ENCODE data around the gene TTC27. TPM values are rescaled to one million over a fixed set of nuclear protein-coding genes. Genes with fewer than 3 reads are reported as not detected.

Gene TTC27
- total RNA-seq, 1 donor from 2014 or later = 12.5 TPM

DNA sequence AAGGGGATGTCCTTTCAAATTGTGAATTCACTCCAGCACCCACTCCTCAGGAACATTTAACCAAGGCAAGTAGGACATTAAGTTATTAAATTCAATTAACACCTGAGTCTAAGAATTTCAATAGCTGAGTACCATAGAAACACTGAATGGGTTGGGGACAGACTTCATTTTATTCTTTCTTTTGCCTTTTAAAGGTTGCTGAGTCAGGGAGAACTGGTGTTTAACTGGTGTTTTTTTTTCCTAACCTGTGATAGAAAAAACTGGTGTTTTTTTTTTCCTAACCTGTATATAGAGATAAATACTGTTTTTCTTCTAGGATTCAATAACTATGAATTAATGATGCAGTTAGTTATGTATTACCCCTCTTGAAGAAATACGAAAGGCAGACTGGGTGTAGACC lies 38.9 kb downstream of the TTC27 start:
- Histone ChIP-seq H3K27ac (no peak overlapping the region), H3K4me1 (no peaks in the 10 kb centered on the region), H3K27me3 (no peaks in the 10 kb centered on the region), H3K9me3 (no peaks in the 10 kb centered on the region), H3K36me3 (no peaks in the 10 kb centered on the region), H3K4me3 (no peak overlapping the region)
- no peak for DNase-seq (ENCODE audit: extremely low spot score in 2 of 2)
- intact Hi-C loops (cut with DNase I) = no loop called here
- TF ChIP-seq POLR2A (IDR thresholded peaks at IDR 0.05) = no peak
- TF ChIP-seq POLR2AphosphoS5 (IDR thresholded peaks at IDR 0.05; ENCODE audit: insufficient read depth in 1 of 2, low read depth in 1 of 2) = no peak
- TF ChIP-seq, protein P1, sequence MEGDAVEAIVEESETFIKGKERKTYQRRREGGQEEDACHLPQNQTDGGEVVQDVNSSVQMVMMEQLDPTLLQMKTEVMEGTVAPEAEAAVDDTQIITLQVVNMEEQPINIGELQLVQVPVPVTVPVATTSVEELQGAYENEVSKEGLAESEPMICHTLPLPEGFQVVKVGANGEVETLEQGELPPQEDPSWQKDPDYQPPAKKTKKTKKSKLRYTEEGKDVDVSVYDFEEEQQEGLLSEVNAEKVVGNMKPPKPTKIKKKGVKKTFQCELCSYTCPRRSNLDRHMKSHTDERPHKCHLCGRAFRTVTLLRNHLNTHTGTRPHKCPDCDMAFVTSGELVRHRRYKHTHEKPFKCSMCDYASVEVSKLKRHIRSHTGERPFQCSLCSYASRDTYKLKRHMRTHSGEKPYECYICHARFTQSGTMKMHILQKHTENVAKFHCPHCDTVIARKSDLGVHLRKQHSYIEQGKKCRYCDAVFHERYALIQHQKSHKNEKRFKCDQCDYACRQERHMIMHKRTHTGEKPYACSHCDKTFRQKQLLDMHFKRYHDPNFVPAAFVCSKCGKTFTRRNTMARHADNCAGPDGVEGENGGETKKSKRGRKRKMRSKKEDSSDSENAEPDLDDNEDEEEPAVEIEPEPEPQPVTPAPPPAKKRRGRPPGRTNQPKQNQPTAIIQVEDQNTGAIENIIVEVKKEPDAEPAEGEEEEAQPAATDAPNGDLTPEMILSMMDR (IDR thresholded peaks at IDR 0.05) = no peak

DNA sequence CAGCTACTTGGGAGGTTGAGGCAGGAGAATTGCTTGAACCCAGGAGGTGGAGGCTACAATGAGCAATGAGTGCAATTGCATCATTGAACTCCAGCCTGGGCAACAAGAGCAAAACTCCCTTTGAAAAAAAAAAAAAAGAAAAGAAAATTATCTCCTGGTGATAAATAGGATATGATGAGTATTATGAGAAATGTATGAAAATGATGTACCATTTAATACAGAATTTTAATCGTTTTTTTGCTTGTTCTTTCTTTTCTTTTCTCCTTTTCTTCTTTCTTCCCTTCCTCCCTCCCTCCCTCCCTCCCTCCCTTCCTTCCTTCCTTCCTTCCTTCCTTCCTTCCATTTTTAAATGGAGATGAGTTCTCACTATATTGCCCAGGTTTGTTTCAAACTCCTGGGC lies 40.4 kb downstream of the TTC27 start:
- no peak for TF ChIP-seq POLR2A (IDR thresholded peaks at IDR 0.05)
- no peak for TF ChIP-seq POLR2AphosphoS5 (IDR thresholded peaks at IDR 0.05; ENCODE audit: insufficient read depth in 1 of 2, low read depth in 1 of 2)
- TF ChIP-seq, protein P1 (IDR thresholded peaks at IDR 0.05) = no peak

DNA sequence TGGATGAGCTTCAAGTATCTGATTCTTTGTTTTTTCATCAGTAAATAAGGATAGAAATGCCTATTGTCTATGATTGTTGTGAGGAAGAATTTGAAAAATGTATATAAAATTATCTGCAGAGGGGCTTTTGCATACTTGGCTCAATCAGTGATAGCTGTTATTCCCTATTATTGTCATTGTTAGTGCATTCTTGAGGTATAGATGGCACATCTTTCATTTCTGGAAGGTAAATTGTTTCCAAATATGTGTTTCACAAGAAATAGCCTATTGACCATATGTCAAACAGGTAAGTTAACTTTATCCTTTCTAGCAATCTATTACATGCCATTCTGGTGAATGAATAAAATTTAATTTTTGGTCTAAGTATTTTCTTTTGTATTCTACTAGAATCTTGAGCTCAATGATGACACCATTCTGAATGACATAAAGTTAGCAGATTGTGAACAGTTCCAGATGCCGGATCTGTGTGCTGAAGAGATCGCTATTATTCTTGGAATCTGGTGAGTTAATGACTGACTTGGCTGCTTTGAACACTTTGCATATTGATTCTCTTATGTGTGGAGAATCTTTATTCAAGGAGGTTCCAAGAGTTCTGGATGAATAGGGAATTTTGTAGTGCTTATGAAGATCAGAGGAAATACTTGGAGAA lies 44.2 kb downstream of the TTC27 start:
- DNase-seq (ENCODE audit: extremely low spot score in 2 of 2) = no peak
- TF ChIP-seq, protein P1 (IDR thresholded peaks at IDR 0.05) = no peak
- TF ChIP-seq POLR2A (IDR thresholded peaks at IDR 0.05) (no peak), POLR2AphosphoS5 (IDR thresholded peaks at IDR 0.05; ENCODE audit: insufficient read depth in 1 of 2, low read depth in 1 of 2) (no peak)
- no peaks in the 10 kb centered on the region for H3K9me3 ChIP-seq
- no peaks in the 10 kb centered on the region for H3K27me3 ChIP-seq
- H3K27ac ChIP-seq = no peak overlapping the region
- H3K4me1 ChIP-seq = no peaks in the 10 kb centered on the region
- H3K36me3 ChIP-seq = peaks cover 0 to 8% of the 10 kb centered on the region in 2 donors
- no peak overlapping the region for H3K4me3 ChIP-seq
- intact Hi-C loops (cut with DNase I) = no loop called here

More for the DNA sequence above, 40.4 kb downstream of the TTC27 start:
- H3K9me3 ChIP-seq = no peaks in the 10 kb centered on the region
- intact Hi-C loops (cut with DNase I) = no loop called here
- DNase-seq (ENCODE audit: extremely low spot score in 2 of 2) = no peak
- H3K27me3 ChIP-seq = no peaks in the 10 kb centered on the region
- H3K27ac ChIP-seq = no peak overlapping the region
- H3K36me3 ChIP-seq = no peaks in the 10 kb centered on the region
- no peak overlapping the region for H3K4me3 ChIP-seq
- no peaks in the 10 kb centered on the region for H3K4me1 ChIP-seq

DNA sequence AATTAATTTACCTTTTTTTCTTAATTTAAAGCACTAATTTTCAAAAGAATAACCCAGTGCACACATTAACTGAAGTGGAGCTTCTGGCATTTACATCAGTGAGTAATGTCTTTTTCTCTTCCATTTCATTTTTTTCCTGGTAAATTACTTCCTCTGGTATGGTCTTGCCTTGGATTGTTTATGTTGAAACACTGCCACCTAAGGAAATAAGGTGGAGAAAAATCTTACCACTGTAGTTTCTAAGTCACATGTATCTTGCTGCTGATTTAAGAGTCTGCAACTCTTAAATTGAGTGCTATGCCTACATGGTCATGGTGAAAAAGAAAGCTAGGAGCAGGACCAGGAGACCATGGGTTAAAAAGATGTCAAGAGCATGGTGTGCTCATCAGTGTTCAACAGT lies 51.0 kb downstream of the TTC27 start:
- Histone ChIP-seq H3K9me3 (no peaks in the 10 kb centered on the region), H3K4me3 (no peak overlapping the region), H3K4me1 (no peaks in the 10 kb centered on the region), H3K27me3 (no peaks in the 10 kb centered on the region), H3K27ac (no peak overlapping the region), H3K36me3 (peaks cover 0 to 5% of the 10 kb centered on the region in 2 donors)
- intact Hi-C loops (cut with DNase I) = no loop called here
- DNase-seq (ENCODE audit: extremely low spot score in 2 of 2) = no peak
- TF ChIP-seq, protein P1 (IDR thresholded peaks at IDR 0.05) = no peak
- TF ChIP-seq POLR2A (IDR thresholded peaks at IDR 0.05) (no peak), POLR2AphosphoS5 (IDR thresholded peaks at IDR 0.05; ENCODE audit: insufficient read depth in 1 of 2, low read depth in 1 of 2) (no peak)

DNA sequence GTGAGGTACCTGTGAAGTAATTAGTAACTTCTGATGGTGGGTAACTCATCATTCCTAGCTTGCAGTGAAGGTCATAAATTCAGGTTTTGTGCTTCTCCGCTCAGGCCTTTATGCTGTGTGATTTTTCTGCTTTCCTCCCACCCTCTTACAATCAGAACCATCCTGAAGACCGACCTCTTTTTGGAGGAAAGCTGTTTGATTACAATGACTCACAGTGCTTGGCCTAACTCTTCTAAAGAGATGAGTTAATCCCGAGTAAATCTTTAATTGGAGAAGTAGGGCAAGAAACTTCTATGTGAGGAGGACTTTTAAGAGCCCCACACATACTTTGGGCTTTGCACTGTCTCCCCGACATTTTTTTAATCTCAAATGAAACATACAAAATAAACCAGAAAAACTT lies 53.1 kb downstream of the TTC27 start:
- Histone ChIP-seq H3K9me3 (no peaks in the 10 kb centered on the region), H3K36me3 (no peaks in the 10 kb centered on the region), H3K4me1 (no peaks in the 10 kb centered on the region), H3K4me3 (no peak overlapping the region), H3K27ac (no peak overlapping the region), H3K27me3 (no peaks in the 10 kb centered on the region)
- intact Hi-C loops (cut with DNase I) = no loop called here
- no peak for TF ChIP-seq POLR2AphosphoS5 (IDR thresholded peaks at IDR 0.05; ENCODE audit: insufficient read depth in 1 of 2, low read depth in 1 of 2)
- TF ChIP-seq, protein P1 (IDR thresholded peaks at IDR 0.05) = no peak
- DNase-seq (ENCODE audit: extremely low spot score in 2 of 2) = no peak
